Progenitor cell of endocrine pancreas (in vitro differentiated cells): ENCODE measurements around the gene CCDC167. TPM values are rescaled to one million over a fixed set of nuclear protein-coding genes. Genes with fewer than 3 reads are reported as not detected.

Source experiments
- DNase-seq: peaks from one replicate; pipeline ENCODE4 v3.0.0; 2021; ENCODE audit warnings: low spot score; ENCODE audit not compliant: unreplicated experiment
- H3K27ac Mint-ChIP-seq: 2 replicates; pipeline ENCODE4 v1.8.0; 2021; ENCODE audit warnings: mild to moderate bottlenecking, moderate library complexity, mixed read lengths
- H3K27me3 Mint-ChIP-seq: 2 replicates; pipeline ENCODE4 v1.8.0; 2021; ENCODE audit warnings: mixed read lengths
- H3K36me3 Mint-ChIP-seq: 2 replicates; pipeline ENCODE4 v1.8.0; 2022; ENCODE audit warnings: mixed read lengths; ENCODE audit not compliant: insufficient read depth
- H3K4me1 Mint-ChIP-seq: 2 replicates; pipeline ENCODE4 v1.8.0; 2021; ENCODE audit warnings: low read depth, mixed read lengths
- H3K4me3 Mint-ChIP-seq: 2 replicates; pipeline ENCODE4 v1.8.0; 2021; ENCODE audit warnings: low read depth, mild to moderate bottlenecking, moderate library complexity, mixed read lengths
- H3K9me3 Mint-ChIP-seq: 2 replicates; pipeline ENCODE4 v1.8.0; 2021; ENCODE audit warnings: low read depth, mixed read lengths
- total RNA-seq: library from RNA; stranded (reverse); gene quantifications from 2 replicates; pipeline ENCODE4 v1.2.1, GENCODE V29; 2021
- TF ChIP-seq, protein P1 (sequence below): fragments of 200-600 bp; sonication (generic); IDR thresholded peaks from one replicate; pipeline ENCODE4 v1.5.0; 2021; ENCODE audit warnings: antibody characterized with exemption, mild to moderate bottlenecking; ENCODE audit not compliant: unreplicated experiment

CCDC167 gene
- total RNA-seq, 1 donor from 2014 or later, result 44.9 TPM

DNA sequence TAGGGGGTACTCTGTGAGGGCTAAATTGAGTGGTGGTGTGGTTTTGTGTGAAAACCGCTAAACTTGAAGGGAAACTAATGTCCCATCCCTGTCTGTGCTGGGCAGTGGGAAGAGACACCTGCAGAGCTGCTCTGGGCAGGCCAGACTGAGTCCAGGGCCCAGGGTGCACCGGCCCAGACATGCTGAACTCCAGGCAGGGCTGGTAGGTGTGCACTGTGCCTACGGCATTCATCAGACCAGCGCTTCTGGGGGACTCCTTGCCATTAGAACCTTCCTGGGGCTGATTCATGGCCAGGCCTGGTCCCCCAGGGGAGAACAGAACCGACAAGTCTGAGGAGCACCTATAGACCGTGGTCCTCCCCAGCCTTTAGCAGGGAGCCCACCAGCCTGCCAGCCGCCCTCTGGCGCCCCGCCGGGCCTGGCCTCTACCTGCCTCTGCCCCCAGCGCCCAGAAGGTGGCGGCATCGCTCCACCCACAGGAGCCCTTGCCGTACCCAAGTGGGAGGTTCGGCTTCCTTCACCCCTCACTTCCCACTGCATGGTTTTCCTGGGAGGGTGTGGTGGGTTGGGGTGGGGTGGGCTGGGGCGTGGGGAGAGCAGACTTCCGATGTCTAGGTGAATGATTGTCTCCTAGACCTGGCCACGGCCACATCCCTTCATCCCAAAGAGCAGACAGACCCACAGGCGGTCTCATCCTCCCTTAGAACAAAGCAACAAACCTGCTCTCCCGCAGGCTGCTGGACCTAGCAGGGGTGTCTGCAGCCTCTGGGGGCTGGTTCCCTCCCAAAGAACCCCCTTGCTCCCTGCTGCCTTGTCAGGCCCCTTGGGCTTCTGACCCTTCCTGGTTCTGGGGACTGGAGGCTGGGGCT is 15.5 kb downstream of the CCDC167 start:
- Mint-ChIP-seq H3K36me3 (peaks cover 6% of the 10 kb centered on the region), H3K4me3 (no peak overlapping the region), H3K27ac (no peak overlapping the region), H3K4me1 (no peaks in the 10 kb centered on the region), H3K9me3 (no peaks in the 10 kb centered on the region), H3K27me3 (no peaks in the 10 kb centered on the region)
- peak; percentile 68 for DNase-seq
- TF ChIP-seq, protein P1, sequence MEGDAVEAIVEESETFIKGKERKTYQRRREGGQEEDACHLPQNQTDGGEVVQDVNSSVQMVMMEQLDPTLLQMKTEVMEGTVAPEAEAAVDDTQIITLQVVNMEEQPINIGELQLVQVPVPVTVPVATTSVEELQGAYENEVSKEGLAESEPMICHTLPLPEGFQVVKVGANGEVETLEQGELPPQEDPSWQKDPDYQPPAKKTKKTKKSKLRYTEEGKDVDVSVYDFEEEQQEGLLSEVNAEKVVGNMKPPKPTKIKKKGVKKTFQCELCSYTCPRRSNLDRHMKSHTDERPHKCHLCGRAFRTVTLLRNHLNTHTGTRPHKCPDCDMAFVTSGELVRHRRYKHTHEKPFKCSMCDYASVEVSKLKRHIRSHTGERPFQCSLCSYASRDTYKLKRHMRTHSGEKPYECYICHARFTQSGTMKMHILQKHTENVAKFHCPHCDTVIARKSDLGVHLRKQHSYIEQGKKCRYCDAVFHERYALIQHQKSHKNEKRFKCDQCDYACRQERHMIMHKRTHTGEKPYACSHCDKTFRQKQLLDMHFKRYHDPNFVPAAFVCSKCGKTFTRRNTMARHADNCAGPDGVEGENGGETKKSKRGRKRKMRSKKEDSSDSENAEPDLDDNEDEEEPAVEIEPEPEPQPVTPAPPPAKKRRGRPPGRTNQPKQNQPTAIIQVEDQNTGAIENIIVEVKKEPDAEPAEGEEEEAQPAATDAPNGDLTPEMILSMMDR, result peak; percentile 85

DNA sequence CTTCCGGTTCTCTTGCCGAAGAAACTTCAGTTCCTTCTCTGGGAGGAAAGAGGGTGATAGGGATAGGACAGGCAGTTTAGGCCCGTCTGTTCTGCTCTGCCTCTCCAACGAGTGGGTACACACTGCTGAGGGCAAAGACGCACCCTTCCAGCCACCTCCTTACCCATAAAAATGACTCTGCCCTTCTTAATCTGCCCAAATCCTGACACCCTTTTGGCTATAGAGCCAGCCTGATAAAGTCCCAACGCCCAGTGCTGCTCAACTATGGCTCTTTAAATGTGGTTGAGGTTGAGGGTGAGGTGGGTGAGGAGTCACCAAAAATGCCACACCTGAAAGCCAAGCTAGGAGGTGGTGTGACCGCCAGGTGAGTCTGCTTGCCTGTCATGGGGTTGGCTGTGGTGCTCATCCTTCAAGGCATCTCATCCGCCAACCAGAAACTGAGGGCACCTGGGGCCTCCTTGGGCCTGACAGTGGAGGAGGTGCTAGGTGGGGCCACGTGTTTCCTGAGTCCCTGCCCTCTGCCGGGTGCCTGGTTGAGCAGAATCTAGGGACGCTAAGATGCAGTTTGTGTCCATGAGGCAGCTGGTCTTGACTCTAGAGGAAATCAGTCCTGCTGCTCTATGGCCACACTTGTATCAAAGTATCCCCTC is 16.3 kb downstream of the CCDC167 start:
- Mint-ChIP-seq H3K27me3 (no peaks in the 10 kb centered on the region), H3K4me1 (no peaks in the 10 kb centered on the region), H3K36me3 (peaks cover 6% of the 10 kb centered on the region), H3K4me3 (no peak overlapping the region), H3K9me3 (no peaks in the 10 kb centered on the region), H3K27ac (no peak overlapping the region)
- TF ChIP-seq, protein P1, result no peak
- DNase-seq, result no peak

DNA sequence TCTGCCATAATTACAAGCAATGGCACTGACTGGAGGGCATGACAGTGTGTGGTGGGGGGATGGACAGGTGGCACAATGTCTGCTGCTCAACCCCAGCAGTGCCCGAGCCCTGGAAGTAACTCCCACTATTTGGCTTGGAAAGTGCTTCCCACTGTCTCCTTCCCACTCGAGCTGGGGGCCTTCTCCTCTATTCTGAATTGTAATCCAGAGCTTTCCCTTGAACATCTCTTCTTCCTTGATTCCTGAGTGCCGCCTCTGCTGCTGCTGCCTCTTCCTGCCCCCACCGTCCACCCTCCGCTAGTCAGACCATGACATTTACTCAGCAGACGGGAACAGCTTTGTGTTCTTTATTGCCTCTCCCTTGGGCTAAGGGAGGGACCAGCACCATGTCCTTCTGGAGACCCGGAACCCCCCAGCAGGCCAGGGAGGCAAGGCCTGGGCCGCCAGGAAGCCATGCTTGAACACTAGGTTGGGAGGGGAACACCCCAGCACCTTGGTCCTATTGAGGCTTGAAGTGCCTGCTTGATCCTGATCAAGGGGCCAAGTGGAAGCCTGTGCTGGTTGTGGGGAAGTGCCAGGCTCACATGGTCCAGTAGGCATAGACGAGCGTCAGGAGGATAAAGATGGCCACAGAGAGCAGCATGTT is 17.0 kb downstream of the CCDC167 start:
- H3K27me3 Mint-ChIP-seq, result no peaks in the 10 kb centered on the region
- H3K4me1 Mint-ChIP-seq, result no peaks in the 10 kb centered on the region
- TF ChIP-seq, protein P1, result no peak
- H3K36me3 Mint-ChIP-seq, result peaks cover 9% of the 10 kb centered on the region
- DNase-seq, result no peak
- H3K9me3 Mint-ChIP-seq, result no peaks in the 10 kb centered on the region
- H3K27ac Mint-ChIP-seq, result peak overlapping the region; percentile 6
- H3K4me3 Mint-ChIP-seq, result no peak overlapping the region

DNA sequence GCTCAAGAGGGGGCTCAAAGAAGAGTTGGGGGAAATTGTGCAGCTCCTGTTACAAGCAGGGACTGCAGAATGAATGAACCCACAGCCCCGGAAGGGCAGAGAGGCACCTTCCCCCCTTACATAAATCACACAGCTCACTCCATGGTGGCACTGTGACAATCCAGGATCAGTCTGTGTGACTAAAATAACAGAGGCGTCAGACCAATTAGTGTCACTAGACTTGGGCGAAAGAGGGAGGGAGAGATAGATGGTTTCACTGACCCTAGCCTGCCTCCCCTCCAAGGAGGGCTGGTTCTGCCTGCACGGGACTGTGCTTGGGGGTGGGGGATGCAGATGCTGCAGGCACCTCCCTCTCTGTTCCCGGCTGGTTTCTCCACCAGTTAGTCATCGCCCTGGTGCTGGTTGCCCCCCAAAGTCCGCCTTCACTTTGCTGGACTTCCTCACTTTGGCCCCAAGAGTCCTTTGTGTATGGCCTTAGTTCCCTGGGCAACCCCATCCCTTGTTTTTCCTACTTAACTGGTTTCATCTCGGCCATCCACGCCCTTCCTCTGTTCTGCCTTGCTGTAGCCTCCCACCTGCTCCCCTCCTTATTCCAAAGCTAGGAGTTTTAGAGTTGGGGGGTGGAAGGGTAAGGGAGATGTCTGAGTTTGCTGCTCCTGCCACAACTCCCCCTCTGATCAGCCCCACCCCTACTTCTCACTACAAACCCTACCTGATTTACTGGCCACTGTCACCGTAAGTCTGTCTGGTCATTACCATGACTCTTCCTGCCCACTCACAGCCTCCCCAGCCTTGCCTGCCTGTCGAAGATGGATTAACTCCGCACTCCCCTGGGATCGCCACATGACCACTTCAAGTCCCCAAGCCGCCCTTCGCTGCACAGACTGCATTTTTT is 17.7 kb downstream of the CCDC167 start:
- H3K4me1 Mint-ChIP-seq, result no peaks in the 10 kb centered on the region
- H3K4me3 Mint-ChIP-seq, result no peak overlapping the region
- TF ChIP-seq, protein P1, result no peak
- no peak for DNase-seq
- no peaks in the 10 kb centered on the region for H3K27me3 Mint-ChIP-seq
- H3K27ac Mint-ChIP-seq, result peak overlapping the region; percentile 6
- H3K36me3 Mint-ChIP-seq, result peaks cover 11% of the 10 kb centered on the region
- no peaks in the 10 kb centered on the region for H3K9me3 Mint-ChIP-seq
